Suppressor macrophage treated with lipopolysaccharide for 4 hours (primary cell): ENCODE results near the gene LYRM4.
"Not testable (repeated sequence)": the region's sequence is repeated elsewhere in the genome, so short reads cannot be mapped to it uniquely, and the experiment has no call there.

Experiments
- DNase-seq: peaks from one replicate; pipeline ENCODE4 v3.0.0-alpha.2; 2020

Gene LYRM4

DNA sequence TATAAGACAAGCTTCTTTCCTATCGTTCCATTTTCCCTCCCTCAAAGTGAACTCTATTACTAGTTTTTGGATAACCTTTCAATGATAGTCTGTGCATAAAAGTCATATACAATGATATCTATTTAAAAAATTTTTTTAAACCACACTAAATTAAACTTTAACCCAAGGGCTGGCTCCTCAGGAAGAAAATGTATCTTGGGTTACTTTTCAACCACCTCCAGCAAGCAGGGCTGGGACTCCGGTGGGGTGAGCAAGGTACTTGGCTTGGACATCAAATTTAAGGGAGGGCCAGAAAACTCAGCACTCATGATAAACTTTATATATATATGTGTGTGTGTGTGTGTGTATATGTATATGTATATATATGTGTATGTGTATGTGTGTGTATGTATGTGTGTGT, 189.5 kb downstream of the LYRM4 start:
- no peak for DNase-seq

DNA sequence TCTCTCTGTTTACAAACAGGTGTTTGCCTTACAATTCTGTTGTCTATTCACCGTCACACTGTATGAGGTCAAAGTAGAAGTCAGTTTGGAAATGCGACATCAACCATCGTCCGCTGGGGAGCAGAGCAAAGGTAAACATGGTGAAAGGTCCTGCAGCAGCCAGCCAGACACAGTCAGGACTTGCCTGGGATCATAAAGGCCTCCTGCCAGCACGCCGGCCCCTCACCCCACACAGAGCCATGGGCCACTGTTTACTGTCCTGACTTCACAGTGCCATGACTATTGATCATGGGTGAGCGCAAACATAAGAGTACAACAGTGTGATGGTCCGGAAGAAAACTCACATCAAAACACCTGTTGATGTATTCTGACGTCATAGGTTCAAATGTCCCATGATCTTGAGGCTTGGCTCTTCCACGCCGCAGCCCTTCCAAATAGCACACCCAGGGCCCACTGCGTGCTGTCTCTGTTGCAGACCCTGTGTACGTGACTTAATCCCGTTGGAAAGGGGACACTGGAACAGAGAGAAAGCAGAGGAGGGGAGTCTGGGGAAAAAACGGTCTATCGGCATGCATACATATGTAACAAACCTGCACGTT, 192.5 kb downstream of the LYRM4 start:
- DNase-seq = no peak

DNA sequence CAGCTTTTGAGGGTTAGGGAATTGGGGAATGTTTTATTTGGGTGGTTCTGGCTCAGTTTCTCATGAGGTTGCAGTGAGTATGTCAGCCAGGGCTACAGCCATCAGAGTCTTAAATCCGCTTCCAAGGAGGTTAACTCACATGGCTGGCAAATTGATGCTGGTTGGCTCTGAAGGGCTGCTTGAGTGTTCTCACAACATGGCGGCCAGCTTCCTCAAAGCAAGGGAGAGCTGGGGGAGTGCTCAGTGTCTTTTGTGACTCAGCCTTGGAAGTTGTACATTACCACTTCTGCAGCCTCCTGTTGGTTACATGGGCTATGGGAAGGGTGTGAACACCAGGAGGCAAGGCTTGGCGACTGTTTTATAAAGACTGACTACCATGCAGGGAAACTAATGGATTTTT, 193.4 kb downstream of the LYRM4 start:
- DNase-seq = no peak

DNA sequence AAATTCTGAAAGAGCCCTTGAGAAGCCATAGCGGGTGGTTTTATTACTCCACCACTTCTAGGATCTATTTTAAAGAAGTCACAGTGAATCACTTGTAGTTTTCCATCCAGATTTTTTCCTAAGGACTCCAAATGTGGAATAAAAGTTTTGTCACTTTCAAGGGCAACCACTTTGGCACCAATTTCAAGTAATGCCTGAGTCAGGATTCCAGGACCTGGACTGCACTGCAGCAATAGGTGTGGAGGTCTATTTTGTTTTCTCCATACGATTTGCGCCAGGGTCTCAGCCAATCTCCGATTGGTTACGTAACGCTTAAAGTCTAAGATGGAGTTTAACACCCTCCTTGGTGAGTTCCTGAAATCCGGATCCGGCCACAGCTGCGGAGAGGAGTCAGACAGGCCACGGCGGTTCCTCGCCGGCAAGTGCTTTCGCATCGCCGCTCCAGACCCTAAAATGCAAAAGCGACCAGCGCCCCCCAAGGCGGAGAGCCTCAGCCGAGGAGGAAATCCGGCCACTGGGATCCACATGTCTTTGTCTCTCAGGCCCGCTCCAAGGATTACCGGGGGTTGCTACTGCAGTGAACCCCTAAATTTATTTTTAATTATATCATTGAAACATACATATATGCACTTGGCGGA, 194.2 kb downstream of the LYRM4 start:
- DNase-seq = no peak

DNA sequence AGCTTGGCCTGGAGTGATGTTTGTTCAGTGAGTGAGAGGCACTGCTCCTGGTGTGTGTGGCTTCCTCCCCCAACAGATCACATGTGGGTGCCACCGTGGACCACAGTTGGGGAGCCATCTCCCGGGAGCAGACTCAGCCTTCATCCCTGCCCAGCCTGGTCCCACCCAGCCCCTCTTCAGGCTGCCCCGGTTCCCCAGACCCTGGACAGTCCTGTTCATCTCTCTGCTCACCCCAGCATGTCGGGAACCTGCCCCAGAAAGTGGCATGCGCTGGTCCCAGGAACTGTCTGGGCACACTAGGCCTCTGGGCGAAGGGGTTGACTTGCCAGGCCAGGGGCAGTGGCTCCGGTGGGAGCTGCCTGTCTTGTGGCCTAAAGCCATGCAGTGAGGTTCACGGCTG, 197.1 kb downstream of the LYRM4 start:
- no peak for DNase-seq

DNA sequence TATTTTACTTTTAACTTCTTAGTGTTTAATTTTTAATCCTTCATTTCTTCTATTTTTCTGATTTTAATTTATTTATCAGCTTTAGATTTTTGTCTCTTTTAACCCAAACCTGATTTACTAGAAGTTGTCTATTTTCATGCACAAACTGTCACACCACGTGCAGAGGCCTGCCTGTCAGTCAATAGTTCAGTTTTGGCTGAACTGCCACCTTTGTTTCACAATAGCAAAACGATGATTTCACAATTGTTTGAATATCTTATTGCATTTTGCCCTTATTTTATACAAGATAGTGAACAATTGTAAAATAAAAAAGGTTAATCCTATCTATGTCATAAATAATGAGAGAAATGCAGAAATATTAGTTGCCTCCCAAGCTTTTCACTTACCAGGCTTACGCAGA, 199.6 kb downstream of the LYRM4 start:
- no peak for DNase-seq

DNA sequence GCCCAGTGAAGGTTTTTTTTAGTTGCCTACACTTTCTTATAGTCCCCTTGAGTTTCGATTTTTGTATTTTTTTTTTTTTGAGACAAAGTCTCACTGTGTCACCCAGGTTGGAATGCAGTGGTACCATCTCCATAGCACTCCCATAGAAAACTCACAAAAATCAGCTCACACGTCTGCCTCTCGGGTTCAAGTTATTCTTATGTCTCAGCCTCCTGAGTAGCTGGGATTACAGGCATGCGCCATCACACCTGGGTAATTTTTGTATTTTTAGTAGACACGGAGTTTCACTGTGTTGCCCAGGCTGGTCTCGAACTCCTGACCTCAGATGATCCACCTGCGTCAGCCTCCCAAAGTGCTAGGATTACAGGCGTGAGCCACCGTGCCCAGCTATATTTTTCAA, 200.3 kb downstream of the LYRM4 start:
- not testable (repeated sequence) for DNase-seq

DNA sequence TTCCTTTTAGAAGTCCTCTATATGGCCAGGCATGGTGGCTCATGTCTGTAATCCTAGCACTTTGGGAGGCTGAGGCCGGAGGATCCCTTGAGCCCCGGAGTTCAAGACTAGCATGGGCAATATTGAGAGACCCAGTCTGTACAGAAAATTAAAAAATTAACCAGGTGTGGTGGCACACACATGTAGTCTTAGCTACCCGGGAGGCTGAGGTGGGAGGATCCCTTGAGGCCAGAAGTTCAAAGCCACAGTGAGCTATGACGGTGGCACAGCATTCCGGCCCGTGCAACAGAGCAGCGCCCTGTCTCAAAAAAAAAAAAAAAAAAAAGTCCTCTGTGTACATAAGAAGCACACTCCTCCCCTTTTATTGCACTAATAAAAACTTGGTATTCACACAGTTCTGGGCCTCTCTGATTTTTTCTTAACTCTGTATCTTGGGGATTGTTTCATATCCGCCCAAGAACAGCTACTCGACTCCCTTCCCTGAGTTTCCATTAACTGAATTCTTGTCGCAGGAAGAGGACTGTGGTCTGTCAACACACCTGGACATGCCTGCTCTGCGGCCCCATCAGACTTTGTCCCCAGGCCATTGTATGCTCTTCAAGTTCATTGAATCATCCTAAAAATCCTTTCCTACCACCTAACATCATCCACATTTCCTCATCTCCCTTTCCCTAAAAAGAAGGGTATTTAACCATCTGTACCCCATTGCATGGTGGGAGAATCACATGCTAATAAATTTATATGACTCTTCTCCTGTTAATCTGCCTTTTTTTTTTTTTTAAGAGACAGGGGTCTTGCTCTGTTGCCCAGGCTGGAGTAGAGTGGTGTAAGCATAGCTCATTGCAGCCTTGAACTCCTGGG, 201.5 kb downstream of the LYRM4 start:
- DNase-seq = no peak
